Neural progenitor cell (in vitro differentiated cells): ENCODE results near the gene TNF.

Experiments
- EZH2 ChIP-seq: fragments of 200-600 bp; sonication (generic); IDR thresholded peaks from 2 replicates; pipeline ENCODE4 v1.6.1; 2017; ENCODE audit warnings: antibody characterized with exemption, mild to moderate bottlenecking, moderate library complexity
- EZH2phosphoT487 ChIP-seq: fragments of 200-600 bp; sonication (generic); IDR thresholded peaks from 2 replicates; pipeline ENCODE4 v1.6.1; 2017; ENCODE audit warnings: antibody characterized with exemption
- TF ChIP-seq, protein P1 (sequence below): fragments of 200-600 bp; sonication (generic); IDR thresholded peaks from 2 replicates; pipeline ENCODE4 v1.5.1; 2017; ENCODE audit warnings: antibody characterized with exemption, mild to moderate bottlenecking

DNA sequence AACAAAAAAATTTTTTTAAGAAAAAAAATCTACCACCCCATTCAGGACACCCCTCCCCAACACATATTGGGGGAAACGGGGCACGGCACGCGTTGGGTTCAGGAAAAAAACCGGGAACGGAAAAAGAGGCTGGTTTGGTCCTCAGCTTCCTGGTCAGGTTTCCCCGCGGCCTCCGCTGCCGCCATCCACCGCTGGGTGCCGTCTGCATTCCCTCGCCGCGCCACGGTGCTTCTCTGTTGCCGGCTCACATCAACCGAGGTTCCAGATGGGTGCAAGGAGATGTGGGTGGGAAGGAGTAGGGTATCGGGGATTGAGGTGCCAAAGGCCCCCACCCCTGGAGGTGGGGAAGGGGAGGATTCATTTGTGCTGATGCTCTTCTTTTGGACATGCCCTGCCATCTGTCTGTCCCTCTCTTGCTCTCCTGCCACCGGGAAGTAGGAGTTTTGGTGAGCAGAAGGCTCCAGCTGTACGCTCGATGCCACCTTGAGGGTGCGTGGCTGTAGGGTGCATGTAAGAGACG is 40.8 kb upstream of the TNF start:
- TF ChIP-seq, protein P1, sequence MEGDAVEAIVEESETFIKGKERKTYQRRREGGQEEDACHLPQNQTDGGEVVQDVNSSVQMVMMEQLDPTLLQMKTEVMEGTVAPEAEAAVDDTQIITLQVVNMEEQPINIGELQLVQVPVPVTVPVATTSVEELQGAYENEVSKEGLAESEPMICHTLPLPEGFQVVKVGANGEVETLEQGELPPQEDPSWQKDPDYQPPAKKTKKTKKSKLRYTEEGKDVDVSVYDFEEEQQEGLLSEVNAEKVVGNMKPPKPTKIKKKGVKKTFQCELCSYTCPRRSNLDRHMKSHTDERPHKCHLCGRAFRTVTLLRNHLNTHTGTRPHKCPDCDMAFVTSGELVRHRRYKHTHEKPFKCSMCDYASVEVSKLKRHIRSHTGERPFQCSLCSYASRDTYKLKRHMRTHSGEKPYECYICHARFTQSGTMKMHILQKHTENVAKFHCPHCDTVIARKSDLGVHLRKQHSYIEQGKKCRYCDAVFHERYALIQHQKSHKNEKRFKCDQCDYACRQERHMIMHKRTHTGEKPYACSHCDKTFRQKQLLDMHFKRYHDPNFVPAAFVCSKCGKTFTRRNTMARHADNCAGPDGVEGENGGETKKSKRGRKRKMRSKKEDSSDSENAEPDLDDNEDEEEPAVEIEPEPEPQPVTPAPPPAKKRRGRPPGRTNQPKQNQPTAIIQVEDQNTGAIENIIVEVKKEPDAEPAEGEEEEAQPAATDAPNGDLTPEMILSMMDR = no peak
- TF ChIP-seq EZH2 = no peak
- no peak for TF ChIP-seq EZH2phosphoT487
